Left lung (tissue), 10 donors: ENCODE results near the gene IWS1. TPM values are rescaled to one million over a fixed set of nuclear protein-coding genes. Genes with fewer than 3 reads are reported as not detected.
A peak's percentile ranks its signal among the peaks of the same experiment; 100 is the strongest.

Experiments used
- ATAC-seq: fragments of 200-7000 bp; cut with Tn5 transposase; one replicate; pipeline ENCODE4 v1.9.1; 2020; ENCODE audit warnings: moderate library complexity
- DNase-seq, 4 donors: peaks; one replicate each; pipeline ENCODE4 v3.0.0-alpha.2; 2013 to 2020
- H3K27ac ChIP-seq, 2 donors: fragments of 200-600 bp; sonication (generic) in 1 of 2; one replicate each; pipeline versions ENCODE4 v1.5.0 to v1.8.0; 2020 to 2021
- H3K27me3 ChIP-seq, 2 donors: fragments of 200-600 bp; sonication (generic) in 1 of 2; one replicate each; pipeline versions ENCODE4 v1.5.0 to v1.8.0; 2020 to 2021
- H3K36me3 ChIP-seq, 2 donors: fragments of 200-600 bp; sonication (generic) in 1 of 2; one replicate each; pipeline versions ENCODE4 v1.5.0 to v1.8.0; 2020 to 2021
- H3K4me1 ChIP-seq, 2 donors: fragments of 200-600 bp; one replicate each; pipeline ENCODE4 v1.8.0; 2021
- H3K4me3 ChIP-seq, 2 donors: fragments of 200-600 bp; sonication (generic) in 1 of 2; one replicate each; pipeline versions ENCODE4 v1.5.0 to v1.8.0; 2020 to 2021; ENCODE audit warnings: mild to moderate bottlenecking in 1 of 2
- H3K9me3 ChIP-seq, 2 donors: fragments of 200-600 bp; sonication (generic) in 1 of 2; one replicate each; pipeline versions ENCODE4 v1.5.0 to v1.8.0; 2020 to 2021
- CTCF ChIP-seq, 2 donors: fragments of 200-600 bp; sonication (generic) in 1 of 2; IDR thresholded peaks; one replicate each; pipeline versions ENCODE4 v1.5.0 to v1.8.0; 2021; ENCODE audit warnings: antibody characterized with exemption in 2 of 2
- intact Hi-C, 2 donors: fragments of 100-400 bp; cut with DNase I; formaldehyde crosslinking; loops; one replicate each; pipeline versions ENCODE4 v1.11.2 to v1.14.2; 2022
- polyA plus RNA-seq, 6 donors: library from polyadenylated mRNA; unstranded; fragments of 120-200 nt; gene quantifications; one replicate each; pipeline ENCODE4 v1.2.1, GENCODE V29; 2013; ENCODE audit not compliant: insufficient read length in 6 of 6
- total RNA-seq, 2 donors: library from RNA; stranded (reverse); fragmentation: NEBNext Ultra II Directional; extraction: Animal tissue kit (Norgen Biotek cat#: 25700); gene quantifications; one replicate each; pipeline ENCODE4 v1.2.1, GENCODE V29; 2021
- donor health status: DM: no; HTN: yes; CAD: no.
- donor health status: DM: no; HTN: no; CAD: no.

IWS1 gene
- total and polyA plus RNA-seq, 8 donors, result 37.2 to 72.9 (median 67.5) TPM

- ATAC-seq (peak; percentile 53), DNase-seq (no peak)
- Histone ChIP-seq H3K36me3 (no peaks in the 10 kb centered on the region), H3K27ac (no peak overlapping the region), H3K4me1 (no peaks in the 10 kb centered on the region), H3K9me3 (peaks cover 0 to 20% of the 10 kb centered on the region in 2 donors), H3K27me3 (no peaks in the 10 kb centered on the region), H3K4me3 (no peak overlapping the region)
- intact Hi-C loops, result no loop called here
- no peak for TF ChIP-seq CTCF (IDR thresholded peaks at IDR 0.05)
Observed at GRCh38 chr2:127437781-127438726, 88.2 kb downstream of the IWS1 start.

DNA sequence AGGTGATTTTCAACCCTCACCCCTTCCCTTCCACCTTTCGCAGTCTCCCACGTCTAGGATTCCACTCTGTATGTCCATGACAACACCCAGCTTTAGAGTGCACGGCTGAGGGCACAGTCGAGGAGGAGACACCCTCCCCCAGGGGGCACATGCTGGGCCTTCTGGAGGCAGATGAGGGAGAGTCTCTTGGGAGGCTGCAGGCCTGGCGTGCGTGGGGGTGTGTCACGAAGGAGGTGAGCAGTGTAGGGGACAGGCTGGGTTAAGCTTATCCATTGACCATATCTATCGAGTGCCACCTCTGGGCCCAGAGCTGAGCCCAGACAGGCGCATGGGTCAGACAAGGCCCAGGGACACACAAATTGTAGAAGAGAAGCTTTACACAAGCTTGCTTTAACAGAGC, 89.2 kb downstream of the IWS1 start:
- intact Hi-C loops, result no loop called here
- no peak for ATAC-seq
- Histone ChIP-seq H3K27me3 (no peaks in the 10 kb centered on the region), H3K27ac (no peak overlapping the region), H3K4me1 (no peaks in the 10 kb centered on the region), H3K36me3 (no peaks in the 10 kb centered on the region), H3K9me3 (peaks cover 0 to 20% of the 10 kb centered on the region in 2 donors), H3K4me3 (no peak overlapping the region)
- no peak for TF ChIP-seq CTCF (IDR thresholded peaks at IDR 0.05)
- DNase-seq, result no peak

GRCh38 chr2:127434515-127434914, 91.8 kb downstream of the IWS1 start:
- H3K27me3 ChIP-seq, result no peaks in the 10 kb centered on the region
- no peak for DNase-seq
- no peaks in the 10 kb centered on the region for H3K4me1 ChIP-seq
- no peak for TF ChIP-seq CTCF (IDR thresholded peaks at IDR 0.05)
- no peaks in the 10 kb centered on the region for H3K9me3 ChIP-seq
- ATAC-seq, result no peak
- H3K27ac ChIP-seq, result no peak overlapping the region
- H3K4me3 ChIP-seq, result no peak overlapping the region
- intact Hi-C loops, result no loop called here
- no peaks in the 10 kb centered on the region for H3K36me3 ChIP-seq

DNA sequence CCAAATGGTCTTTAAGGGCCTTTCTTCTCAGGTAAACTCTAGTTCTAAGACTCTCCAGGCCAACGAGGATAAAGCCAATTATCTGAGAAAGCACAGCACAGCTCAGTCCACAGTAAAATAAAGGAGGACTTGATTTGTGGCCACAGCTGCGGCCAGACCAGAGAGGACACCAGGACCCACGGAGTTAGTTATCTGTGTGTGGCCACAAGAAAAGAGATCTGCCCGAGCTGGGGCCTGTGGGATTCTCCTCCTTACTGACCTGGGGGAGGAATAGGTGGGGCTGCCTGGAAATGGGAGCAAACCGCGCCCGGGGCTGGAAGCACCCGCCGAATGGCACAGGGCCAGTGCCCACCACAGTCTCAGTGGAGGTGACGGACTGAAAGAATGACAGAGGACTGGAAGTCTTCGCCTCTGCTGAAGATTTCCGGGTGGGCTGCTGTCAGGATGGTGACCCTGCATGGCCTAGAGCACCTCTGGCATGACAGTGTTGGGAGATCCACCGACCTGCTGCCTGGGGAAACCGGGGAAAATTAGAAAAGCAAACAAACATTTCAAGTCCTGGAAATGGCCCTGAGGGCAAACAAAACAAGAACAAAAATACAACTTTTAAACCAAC, 94.8 kb downstream of the IWS1 start:
- DNase-seq, result no peak
- no peak for TF ChIP-seq CTCF (IDR thresholded peaks at IDR 0.05)

More for the DNA sequence above, 94.8 kb downstream of the IWS1 start:
- Histone ChIP-seq H3K4me3 (no peak overlapping the region), H3K27ac (no peak overlapping the region), H3K4me1 (no peaks in the 10 kb centered on the region), H3K36me3 (no peaks in the 10 kb centered on the region), H3K9me3 (no peaks in the 10 kb centered on the region), H3K27me3 (no peaks in the 10 kb centered on the region)
- intact Hi-C loops, result no loop called here
- ATAC-seq, result no peak

Other genes starting within 250 kb of the IWS1 start
- gene ERCC3, start 232.3 kb downstream of the IWS1 start, total RNA-seq, result 10 to 100 TPM; 31.0 to 35.4 TPM
- 10 to 100 TPM; 71.3 to 85.4 (median 77.6) TPM for gene ERCC3, start 232.3 kb downstream of the IWS1 start, polyA plus RNA-seq
- 10 to 100 TPM; 61.4 to 84.9 TPM for gene MAP3K2, start 138.5 kb downstream of the IWS1 start, total RNA-seq
- gene MAP3K2, start 138.5 kb downstream of the IWS1 start, polyA plus RNA-seq, result 10 to 100 TPM; 24.3 to 28.2 (median 26.9) TPM
- under 1 TPM in 1 of 2 donors, not detected in 1; 0.50 TPM for gene PROC, start 108.1 kb downstream of the IWS1 start, total RNA-seq
- gene PROC, start 108.1 kb downstream of the IWS1 start, polyA plus RNA-seq, result 1 to 10 TPM; 2.7 to 4.6 (median 4.1) TPM
- 1 to 10 TPM in 1 of 2 donors, under 1 TPM in 1; 0.61 to 2.4 TPM for gene MYO7B, start 9.2 kb upstream of the IWS1 start, total RNA-seq
- 1 to 10 TPM in 3 of 6 donors, under 1 TPM in 3; 0.77 to 2.0 (median 1.00) TPM for gene MYO7B, start 9.2 kb upstream of the IWS1 start, polyA plus RNA-seq
- gene GPR17, start 119.7 kb upstream of the IWS1 start, total RNA-seq, result under 1 TPM; 0.24 to 0.26 TPM
- gene GPR17, start 119.7 kb upstream of the IWS1 start, polyA plus RNA-seq, result 1 to 10 TPM in 4 of 6 donors, under 1 TPM in 2; 0.68 to 3.6 (median 1.4) TPM
- 100 to 1,000 TPM in 1 of 2 donors, 10 to 100 TPM in 1; 50.5 to 122 TPM for gene LIMS2, start 149.0 kb upstream of the IWS1 start, total RNA-seq
- 10 to 100 TPM; 22.4 to 35.1 (median 25.5) TPM for gene LIMS2, start 149.0 kb upstream of the IWS1 start, polyA plus RNA-seq
- gene SFT2D3, start 175.0 kb upstream of the IWS1 start, total RNA-seq, result 1 to 10 TPM; 4.7 to 6.8 TPM
- under 1 TPM in 2 of 6 donors, not detected in 4; 0.56 to 1.00 TPM for gene SFT2D3, start 175.0 kb upstream of the IWS1 start, polyA plus RNA-seq